HG03460 (cell line): ENCODE measurements around the gene APC2.

Experiments used
- ATAC-seq: cut with Tn5 transposase; IDR thresholded peaks from one replicate; pipeline ENCODE4 v1.9.1; 2021; ENCODE audit not compliant: unreplicated experiment

APC2 gene

GRCh38 chr19:1460033-1460995 lies 10.4 kb downstream of the APC2 start:
- ATAC-seq = no peak

DNA sequence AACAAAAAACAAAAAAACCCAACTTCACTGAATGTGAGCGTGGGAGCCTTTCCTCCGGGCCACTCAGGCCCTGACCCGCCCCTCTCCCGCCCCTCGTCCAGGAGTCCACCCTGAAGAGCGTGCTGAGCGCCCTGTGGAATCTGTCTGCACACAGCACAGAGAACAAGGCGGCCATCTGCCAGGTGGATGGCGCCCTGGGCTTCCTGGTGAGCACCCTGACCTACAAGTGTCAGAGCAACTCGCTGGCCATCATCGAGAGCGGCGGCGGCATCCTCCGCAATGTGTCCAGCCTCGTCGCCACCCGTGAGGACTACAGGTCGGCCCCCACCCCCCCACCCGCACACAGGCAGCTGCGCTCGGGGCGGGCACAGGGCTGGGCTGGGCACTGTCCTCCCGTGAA lies 11.9 kb downstream of the APC2 start:
- ATAC-seq = no peak

DNA sequence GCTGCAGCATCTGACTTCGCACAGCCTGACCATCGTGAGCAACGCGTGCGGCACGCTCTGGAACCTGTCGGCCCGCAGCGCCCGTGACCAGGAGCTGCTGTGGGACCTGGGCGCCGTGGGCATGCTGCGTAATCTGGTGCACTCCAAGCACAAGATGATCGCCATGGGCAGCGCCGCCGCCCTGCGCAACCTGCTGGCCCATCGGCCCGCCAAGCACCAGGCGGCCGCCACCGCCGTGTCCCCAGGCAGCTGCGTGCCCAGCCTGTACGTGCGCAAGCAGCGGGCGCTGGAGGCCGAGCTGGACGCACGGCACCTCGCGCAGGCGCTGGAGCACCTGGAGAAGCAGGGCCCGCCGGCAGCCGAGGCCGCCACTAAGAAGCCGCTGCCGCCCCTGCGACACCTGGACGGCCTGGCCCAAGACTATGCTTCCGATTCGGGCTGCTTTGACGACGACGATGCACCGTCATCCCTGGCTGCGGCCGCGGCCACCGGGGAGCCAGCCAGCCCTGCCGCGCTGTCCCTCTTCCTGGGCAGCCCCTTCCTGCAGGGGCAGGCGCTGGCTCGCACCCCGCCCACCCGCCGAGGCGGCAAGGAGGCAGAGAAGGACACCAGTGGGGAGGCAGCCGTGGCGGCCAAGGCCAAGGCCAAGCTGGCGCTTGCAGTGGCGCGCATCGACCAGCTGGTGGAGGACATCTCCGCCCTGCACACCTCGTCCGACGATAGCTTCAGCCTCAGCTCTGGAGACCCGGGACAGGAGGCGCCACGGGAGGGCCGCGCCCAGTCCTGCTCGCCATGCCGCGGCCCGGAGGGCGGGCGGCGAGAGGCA lies 15.5 kb downstream of the APC2 start:
- no peak for ATAC-seq

- no peak for ATAC-seq
Measured at GRCh38 chr19:1466018-1466460, 16.1 kb downstream of the APC2 start.

DNA sequence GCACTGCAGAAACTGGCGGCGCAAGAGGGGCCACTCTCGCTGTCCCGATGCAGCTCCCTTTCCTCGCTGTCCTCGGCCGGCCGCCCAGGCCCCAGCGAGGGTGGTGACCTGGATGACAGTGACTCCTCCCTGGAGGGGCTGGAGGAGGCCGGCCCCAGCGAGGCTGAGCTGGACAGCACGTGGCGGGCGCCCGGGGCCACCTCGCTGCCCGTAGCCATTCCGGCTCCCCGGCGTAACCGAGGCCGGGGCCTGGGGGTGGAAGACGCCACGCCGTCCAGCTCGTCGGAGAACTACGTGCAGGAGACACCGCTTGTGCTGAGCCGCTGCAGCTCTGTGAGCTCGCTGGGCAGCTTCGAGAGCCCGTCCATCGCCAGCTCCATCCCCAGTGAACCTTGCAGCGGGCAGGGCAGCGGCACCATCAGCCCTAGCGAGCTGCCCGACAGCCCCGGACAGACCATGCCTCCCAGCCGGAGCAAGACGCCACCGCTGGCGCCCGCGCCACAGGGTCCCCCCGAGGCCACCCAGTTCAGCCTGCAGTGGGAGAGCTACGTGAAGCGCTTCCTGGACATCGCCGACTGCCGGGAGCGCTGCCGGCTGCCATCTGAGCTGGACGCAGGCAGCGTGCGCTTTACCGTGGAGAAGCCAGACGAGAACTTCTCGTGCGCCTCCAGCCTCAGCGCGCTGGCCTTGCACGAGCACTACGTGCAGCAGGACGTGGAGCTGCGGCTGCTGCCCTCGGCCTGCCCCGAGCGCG lies 16.7 kb downstream of the APC2 start:
- ATAC-seq = no peak

GRCh38 chr19:1467215-1467489 lies 17.2 kb downstream of the APC2 start:
- ATAC-seq = no peak

DNA sequence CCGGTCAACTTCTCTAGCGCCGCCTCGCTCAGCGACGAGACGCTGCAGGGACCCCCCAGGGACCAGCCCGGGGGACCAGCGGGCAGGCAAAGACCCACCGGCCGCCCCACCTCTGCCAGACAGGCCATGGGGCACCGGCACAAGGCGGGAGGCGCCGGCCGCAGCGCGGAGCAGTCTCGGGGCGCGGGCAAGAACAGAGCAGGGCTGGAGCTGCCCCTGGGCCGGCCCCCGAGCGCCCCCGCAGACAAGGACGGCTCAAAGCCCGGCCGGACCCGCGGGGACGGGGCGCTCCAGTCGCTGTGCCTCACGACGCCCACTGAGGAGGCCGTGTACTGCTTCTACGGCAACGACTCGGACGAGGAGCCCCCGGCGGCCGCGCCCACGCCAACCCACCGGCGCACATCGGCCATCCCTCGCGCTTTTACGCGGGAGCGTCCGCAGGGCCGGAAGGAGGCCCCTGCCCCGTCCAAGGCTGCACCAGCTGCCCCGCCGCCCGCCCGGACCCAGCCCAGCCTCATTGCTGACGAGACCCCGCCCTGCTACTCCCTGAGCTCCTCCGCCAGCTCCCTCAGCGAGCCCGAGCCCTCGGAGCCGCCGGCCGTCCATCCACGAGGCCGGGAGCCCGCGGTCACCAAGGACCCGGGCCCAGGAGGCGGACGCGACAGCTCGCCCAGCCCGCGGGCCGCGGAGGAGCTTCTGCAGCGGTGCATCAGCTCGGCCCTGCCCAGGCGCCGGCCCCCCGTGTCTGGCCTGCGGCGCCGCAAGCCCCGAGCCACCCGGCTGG lies 17.8 kb downstream of the APC2 start:
- no peak for ATAC-seq

GRCh38 chr19:1468274-1468820 lies 18.4 kb downstream of the APC2 start:
- ATAC-seq = no peak

GRCh38 chr19:1468821-1469254 lies 18.9 kb downstream of the APC2 start:
- no peak for ATAC-seq

- no peak for ATAC-seq
Measured at GRCh38 chr19:1469255-1470054, 19.5 kb downstream of the APC2 start.

GRCh38 chr19:1470055-1470304 lies 20.1 kb downstream of the APC2 start:
- no peak for ATAC-seq

DNA sequence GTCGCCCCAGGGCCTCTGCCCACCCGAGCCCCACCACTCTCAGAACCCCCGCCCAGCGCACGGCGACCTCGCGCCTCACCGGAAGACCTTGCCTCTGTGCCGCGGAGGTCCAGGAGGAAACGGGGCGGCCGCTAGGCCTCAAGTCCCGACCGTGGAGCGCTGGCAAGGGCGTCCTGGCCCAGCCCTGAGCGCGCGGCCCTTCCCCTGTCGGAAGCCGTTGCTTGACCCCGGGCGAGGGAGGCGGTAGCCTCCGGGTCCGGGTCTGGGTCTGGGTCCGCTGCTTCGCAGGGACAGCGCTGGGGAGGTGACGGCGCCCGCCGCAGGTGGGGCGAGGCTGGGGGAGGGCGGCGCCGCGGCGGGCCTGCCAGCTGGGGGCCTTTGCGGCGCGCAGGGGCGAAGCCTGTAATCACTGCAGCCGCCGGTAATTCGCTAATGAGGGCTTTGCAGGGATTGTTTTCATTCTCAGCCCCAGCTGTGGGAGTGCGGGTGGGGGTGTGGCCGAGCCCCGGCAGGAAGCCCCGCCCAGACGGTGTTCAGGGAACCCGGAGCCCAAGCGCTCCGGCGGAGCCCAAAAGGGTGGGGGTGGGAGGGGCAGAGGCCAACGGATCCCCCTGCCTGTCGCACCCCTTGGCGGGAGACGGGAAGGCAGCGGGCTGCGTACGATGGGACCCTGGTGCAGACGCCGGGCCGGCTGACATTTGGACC lies 20.5 kb downstream of the APC2 start:
- no peak for ATAC-seq

GRCh38 chr19:1471010-1471514 lies 21.1 kb downstream of the APC2 start:
- no peak for ATAC-seq

DNA sequence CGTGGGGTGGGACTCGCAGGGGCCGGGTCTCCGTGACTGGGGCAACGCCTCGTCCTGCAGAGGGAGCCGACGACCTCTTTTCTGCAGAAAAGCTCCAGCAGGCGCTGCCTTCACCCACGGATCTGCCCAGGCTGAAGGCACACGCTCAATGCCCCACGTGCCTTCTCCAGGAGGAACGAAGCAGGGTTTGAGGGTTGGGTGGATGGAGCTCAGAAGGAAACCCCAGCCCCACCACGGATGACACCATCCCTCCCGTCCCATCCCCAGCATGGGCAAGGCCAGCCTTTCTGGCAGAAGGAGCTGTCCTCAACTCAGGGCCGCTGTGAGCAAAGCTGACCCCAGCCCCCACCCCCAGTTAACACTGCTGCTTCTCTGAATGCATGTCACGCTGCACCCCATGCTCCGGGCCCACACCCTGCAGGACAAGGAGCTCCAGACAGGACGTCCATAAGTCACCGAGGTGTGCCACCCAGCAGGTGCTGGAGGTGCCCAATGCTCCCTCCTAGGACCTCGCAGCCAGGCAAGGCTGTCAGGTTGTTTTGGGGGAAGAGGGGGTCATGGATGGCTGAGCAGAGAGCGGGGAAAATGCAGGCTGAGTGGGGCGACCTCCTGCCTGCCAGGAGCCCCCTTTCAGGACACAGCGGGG lies 21.7 kb downstream of the APC2 start:
- ATAC-seq = no peak

GRCh38 chr19:1472231-1473084 lies 22.5 kb downstream of the APC2 start:
- no peak for ATAC-seq

DNA sequence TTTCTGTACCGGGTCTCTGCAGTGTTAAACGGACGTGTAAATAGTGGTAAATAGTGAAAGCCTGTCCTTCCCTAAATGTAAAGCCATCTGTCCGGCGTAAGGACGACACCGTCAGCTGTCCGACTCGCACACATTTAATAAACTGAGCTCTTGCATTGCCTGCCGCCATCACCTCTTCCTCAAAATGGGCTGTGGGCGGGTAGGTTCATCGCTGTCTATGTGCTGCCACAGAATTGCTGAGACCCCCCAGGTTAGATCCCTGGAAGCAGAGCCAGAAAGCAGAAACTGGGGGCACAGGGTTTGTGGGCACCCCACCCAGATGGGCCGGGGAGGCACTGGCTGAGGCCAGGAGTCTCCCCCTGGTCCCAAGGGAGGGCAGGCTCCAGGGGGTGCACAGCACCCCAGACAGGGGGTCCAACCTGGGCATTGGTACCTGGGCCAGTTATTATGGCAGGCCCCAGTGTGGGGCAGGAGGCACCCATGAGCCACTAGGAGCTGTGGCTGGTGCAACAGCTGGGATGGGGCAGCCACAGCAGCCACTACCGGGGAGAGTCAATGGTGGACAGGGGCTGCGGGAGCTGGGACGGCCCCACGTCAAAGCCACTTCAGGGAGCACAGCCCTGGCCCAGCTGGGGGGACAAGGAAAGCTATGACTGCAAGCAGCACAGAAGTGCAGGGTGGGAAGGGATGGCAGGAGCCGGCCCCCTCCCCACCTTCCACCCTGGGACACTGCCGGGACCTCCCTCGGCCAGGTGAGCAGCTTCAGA lies 23.3 kb downstream of the APC2 start:
- no peak for ATAC-seq
